ENCODE results near the gene TMPRSS4. TPM values are rescaled to one million over a fixed set of nuclear protein-coding genes. Genes with fewer than 3 reads are reported as not detected.

TMPRSS4 gene
- total RNA-seq, 1 experiment from 2014 or later = 1.5 TPM

DNA sequence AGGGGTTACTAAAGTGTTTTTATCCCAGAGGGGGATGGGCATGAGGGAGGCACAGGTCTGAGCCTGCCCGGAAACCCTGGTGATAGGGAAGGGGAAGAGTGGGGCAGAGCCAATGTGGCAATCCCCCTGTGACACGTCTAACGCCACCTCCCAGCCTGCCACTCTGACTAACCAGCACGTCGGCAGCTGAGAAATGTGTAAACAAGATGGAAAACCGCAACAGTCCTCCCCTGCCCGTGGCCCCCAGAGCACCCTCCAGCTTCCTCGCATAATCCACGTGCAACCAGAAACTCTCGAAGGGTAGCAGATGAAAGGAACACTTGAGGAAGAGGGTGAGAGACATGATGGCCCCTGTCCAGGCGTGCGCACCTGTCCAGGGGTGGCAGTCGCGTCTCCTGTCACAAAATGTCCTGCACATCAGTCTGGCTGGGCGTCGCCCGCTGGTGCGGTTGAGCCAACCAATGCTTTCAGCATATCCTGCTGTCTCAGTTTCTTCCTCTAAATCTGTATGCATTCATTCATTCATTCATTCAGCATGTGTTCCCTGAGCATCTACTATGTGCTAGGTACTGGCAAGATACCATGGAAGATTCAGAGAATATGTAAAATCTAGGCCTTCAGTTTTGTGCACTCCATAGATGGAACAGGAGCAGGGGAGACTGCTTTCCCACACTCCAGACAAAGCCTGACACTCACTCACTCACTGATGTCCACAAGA is 4.5 kb downstream of the TMPRSS4 start:
- Histone ChIP-seq H3K27ac (ENCODE audit: low read length) (no peak overlapping the region), H3K36me3 (ENCODE audit: low read depth, low read length) (no peaks in the 10 kb centered on the region), H3K4me3 (ENCODE audit: low read length) (no peak overlapping the region), H3F3A (ENCODE audit: low read length, unreplicated experiment) (no peaks in the 10 kb centered on the region), H3K79me2 (ENCODE audit: low read length) (no peaks in the 10 kb centered on the region), H3K9ac (ENCODE audit: low read length) (no peak overlapping the region), H3K4me1 (ENCODE audit: insufficient read depth, low read length) (peaks cover 10% of the 10 kb centered on the region), H3K4me2 (ENCODE audit: low read length) (no peak overlapping the region), H4K20me1 (ENCODE audit: low read length) (no peaks in the 10 kb centered on the region), H2AFZ (ENCODE audit: low read length) (no peak overlapping the region), H3K27me3 (ENCODE audit: low read length) (peaks cover 62% of the 10 kb centered on the region), H3K9me2 (replicated peaks; ENCODE audit: low read length) (no peaks in the 10 kb centered on the region), H3K9me3 (ENCODE audit: low read length) (no peaks in the 10 kb centered on the region)
- POLR2A ChIA-PET (ENCODE audit: unreplicated experiment) = no interaction called here
- DNase-seq = no peak
- CTCF ChIA-PET = no interaction called here
- ATAC-seq = no peak
- intact Hi-C loops (cut with micrococcal nuclease) = no loop called here
- TF ChIP-seq EZH2 (IDR thresholded peaks at IDR 0.05; ENCODE audit: low read length, unreplicated experiment) = no peak
- no peak for TF ChIP-seq EZH2phosphoT487 (IDR thresholded peaks at IDR 0.05; ENCODE audit: borderline replicate concordance, low read length)
- TF ChIP-seq, protein P1, sequence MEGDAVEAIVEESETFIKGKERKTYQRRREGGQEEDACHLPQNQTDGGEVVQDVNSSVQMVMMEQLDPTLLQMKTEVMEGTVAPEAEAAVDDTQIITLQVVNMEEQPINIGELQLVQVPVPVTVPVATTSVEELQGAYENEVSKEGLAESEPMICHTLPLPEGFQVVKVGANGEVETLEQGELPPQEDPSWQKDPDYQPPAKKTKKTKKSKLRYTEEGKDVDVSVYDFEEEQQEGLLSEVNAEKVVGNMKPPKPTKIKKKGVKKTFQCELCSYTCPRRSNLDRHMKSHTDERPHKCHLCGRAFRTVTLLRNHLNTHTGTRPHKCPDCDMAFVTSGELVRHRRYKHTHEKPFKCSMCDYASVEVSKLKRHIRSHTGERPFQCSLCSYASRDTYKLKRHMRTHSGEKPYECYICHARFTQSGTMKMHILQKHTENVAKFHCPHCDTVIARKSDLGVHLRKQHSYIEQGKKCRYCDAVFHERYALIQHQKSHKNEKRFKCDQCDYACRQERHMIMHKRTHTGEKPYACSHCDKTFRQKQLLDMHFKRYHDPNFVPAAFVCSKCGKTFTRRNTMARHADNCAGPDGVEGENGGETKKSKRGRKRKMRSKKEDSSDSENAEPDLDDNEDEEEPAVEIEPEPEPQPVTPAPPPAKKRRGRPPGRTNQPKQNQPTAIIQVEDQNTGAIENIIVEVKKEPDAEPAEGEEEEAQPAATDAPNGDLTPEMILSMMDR (conservative IDR thresholded peaks at IDR 0.05; ENCODE audit: low read depth, low read length) = no peak
- BruUV-seq (replicated peaks) = no TSS peak

DNA sequence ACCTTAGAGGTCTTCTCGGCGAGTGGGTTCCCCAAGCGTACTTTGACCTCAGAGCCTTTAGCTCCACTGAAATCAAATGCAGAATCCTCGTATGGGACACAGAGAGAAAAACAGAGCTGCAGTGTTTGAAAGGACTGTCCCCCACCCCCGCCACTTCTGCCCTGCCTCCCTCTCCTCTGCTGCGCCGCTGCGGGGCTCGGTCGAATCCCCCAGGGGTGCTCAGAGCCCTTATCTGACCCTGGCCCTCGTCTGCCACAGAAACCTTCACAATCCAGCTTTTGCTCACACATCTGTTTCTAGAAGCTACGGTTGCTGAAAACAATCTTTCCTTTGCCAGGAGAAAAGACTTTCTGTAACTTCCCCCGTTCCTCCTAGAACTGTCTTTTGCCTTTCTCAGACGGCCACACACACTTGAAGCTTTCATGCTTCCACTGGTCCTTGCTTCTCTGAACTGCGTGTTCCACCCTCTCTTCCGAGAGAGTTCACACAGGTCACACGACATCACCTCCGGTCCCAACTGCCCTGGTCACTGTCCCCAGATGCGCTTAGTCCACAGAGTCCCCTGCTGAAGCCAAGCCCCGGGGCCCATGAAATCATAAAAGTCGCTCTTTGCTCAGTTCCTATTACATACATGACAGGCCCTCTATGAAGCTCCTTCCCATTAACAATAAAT is 6.1 kb downstream of the TMPRSS4 start:
- H3K27ac ChIP-seq (ENCODE audit: low read length) = no peak overlapping the region
- H3K9me3 ChIP-seq (ENCODE audit: low read length) = no peaks in the 10 kb centered on the region
- POLR2A ChIA-PET (ENCODE audit: unreplicated experiment) = no interaction called here
- H3F3A ChIP-seq (ENCODE audit: low read length, unreplicated experiment) = no peaks in the 10 kb centered on the region
- no TSS peak for BruUV-seq (replicated peaks)
- ATAC-seq = no peak
- intact Hi-C loops (cut with micrococcal nuclease) = no loop called here
- H2AFZ ChIP-seq (ENCODE audit: low read length) = no peak overlapping the region
- no peaks in the 10 kb centered on the region for H3K36me3 ChIP-seq (ENCODE audit: low read depth, low read length)
- no peak overlapping the region for H3K9ac ChIP-seq (ENCODE audit: low read length)
- no peak for DNase-seq
- no peak for TF ChIP-seq EZH2phosphoT487 (IDR thresholded peaks at IDR 0.05; ENCODE audit: borderline replicate concordance, low read length)
- TF ChIP-seq EZH2 (IDR thresholded peaks at IDR 0.05; ENCODE audit: low read length, unreplicated experiment) = no peak
- TF ChIP-seq, protein P1 (conservative IDR thresholded peaks at IDR 0.05; ENCODE audit: low read depth, low read length) = no peak
- no peaks in the 10 kb centered on the region for H3K9me2 ChIP-seq (replicated peaks; ENCODE audit: low read length)
- no peaks in the 10 kb centered on the region for H3K4me1 ChIP-seq (ENCODE audit: insufficient read depth, low read length)
- H3K27me3 ChIP-seq (ENCODE audit: low read length) = peaks cover 59% of the 10 kb centered on the region
- no peaks in the 10 kb centered on the region for H4K20me1 ChIP-seq (ENCODE audit: low read length)
- no peaks in the 10 kb centered on the region for H3K79me2 ChIP-seq (ENCODE audit: low read length)
- CTCF ChIA-PET = no interaction called here
- no peak overlapping the region for H3K4me2 ChIP-seq (ENCODE audit: low read length)
- H3K4me3 ChIP-seq (ENCODE audit: low read length) = no peak overlapping the region

DNA sequence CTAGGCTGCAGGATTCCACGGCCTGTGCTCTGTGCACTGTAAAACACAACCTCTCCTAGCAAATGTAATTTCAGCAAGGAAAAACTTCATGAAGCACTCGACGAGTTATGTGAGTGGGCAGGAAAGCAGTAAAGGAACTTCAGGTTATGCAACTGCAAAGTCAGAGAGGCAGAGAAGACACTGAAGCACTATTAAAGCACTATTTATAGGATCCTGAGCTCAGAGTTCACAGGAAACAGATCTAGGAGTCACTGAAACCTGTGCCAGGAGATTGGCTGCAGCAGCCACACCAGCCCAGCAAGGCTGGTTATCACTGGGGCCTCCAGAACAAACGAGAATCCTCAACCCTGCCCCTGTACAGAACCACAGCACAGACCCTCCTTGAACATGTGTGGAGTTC is 7.4 kb downstream of the TMPRSS4 start:
- no peaks in the 10 kb centered on the region for H3K4me1 ChIP-seq (ENCODE audit: insufficient read depth, low read length)
- H3K9me3 ChIP-seq (ENCODE audit: low read length) = no peaks in the 10 kb centered on the region
- H2AFZ ChIP-seq (ENCODE audit: low read length) = no peak overlapping the region
- peaks cover 47% of the 10 kb centered on the region for H3K27me3 ChIP-seq (ENCODE audit: low read length)
- DNase-seq = peak; percentile 36
- no peaks in the 10 kb centered on the region for H3F3A ChIP-seq (ENCODE audit: low read length, unreplicated experiment)
- no peak overlapping the region for H3K9ac ChIP-seq (ENCODE audit: low read length)
- H3K27ac ChIP-seq (ENCODE audit: low read length) = no peak overlapping the region
- no peak overlapping the region for H3K4me3 ChIP-seq (ENCODE audit: low read length)
- intact Hi-C loops (cut with micrococcal nuclease) = no loop called here
- H3K36me3 ChIP-seq (ENCODE audit: low read depth, low read length) = no peaks in the 10 kb centered on the region
- no peak for TF ChIP-seq EZH2phosphoT487 (IDR thresholded peaks at IDR 0.05; ENCODE audit: borderline replicate concordance, low read length)
- TF ChIP-seq, protein P1 (conservative IDR thresholded peaks at IDR 0.05; ENCODE audit: low read depth, low read length) = no peak
- TF ChIP-seq EZH2 (IDR thresholded peaks at IDR 0.05; ENCODE audit: low read length, unreplicated experiment) = no peak
- H3K4me2 ChIP-seq (ENCODE audit: low read length) = no peak overlapping the region
- no peaks in the 10 kb centered on the region for H3K9me2 ChIP-seq (replicated peaks; ENCODE audit: low read length)
- ChIA-PET CTCF (no interaction called here), POLR2A (ENCODE audit: unreplicated experiment) (no interaction called here)
- H4K20me1 ChIP-seq (ENCODE audit: low read length) = no peaks in the 10 kb centered on the region
- no TSS peak for BruUV-seq (replicated peaks)
- no peak for ATAC-seq
- H3K79me2 ChIP-seq (ENCODE audit: low read length) = no peaks in the 10 kb centered on the region

Data from PC-3 (cell line).